GM10266 (cell line): Measurements from ENCODE around the gene GLCE.
A peak's percentile ranks its signal among the peaks of the same experiment; 100 is the strongest.

ENCODE experiments used
- DNase-seq: peaks from one replicate; pipeline ENCODE4 v3.0.0; 2012; ENCODE audit errors: extremely low spot score
- TF ChIP-seq, protein P1 (sequence below): IDR thresholded peaks from 2 replicates; pipeline ENCODE4 v1.5.1; 2012; ENCODE audit warnings: mild to moderate bottlenecking, low read depth; ENCODE audit not compliant: control insufficient read depth, insufficient read depth; ENCODE audit errors: missing control alignments

Gene GLCE

DNA sequence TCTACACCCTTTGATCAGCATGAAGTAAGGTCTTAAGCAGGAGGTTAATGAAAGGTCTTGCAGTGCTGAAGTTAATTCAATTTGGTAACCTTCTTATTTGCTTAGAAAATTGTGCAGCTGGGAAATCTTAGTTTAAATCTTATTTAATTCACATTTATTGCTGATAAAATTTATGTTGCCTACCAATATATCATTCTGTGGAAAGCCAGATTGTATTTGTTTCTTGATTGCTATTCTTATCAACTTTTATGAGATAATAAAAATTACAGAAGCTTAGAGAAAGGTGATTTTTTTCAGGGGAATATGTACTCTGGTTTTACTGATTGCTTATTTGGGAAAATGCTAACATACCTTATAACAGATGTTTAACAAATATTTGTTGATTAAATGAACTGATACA is 74.2 kb downstream of the GLCE start:
- no peak for DNase-seq
- TF ChIP-seq, protein P1, sequence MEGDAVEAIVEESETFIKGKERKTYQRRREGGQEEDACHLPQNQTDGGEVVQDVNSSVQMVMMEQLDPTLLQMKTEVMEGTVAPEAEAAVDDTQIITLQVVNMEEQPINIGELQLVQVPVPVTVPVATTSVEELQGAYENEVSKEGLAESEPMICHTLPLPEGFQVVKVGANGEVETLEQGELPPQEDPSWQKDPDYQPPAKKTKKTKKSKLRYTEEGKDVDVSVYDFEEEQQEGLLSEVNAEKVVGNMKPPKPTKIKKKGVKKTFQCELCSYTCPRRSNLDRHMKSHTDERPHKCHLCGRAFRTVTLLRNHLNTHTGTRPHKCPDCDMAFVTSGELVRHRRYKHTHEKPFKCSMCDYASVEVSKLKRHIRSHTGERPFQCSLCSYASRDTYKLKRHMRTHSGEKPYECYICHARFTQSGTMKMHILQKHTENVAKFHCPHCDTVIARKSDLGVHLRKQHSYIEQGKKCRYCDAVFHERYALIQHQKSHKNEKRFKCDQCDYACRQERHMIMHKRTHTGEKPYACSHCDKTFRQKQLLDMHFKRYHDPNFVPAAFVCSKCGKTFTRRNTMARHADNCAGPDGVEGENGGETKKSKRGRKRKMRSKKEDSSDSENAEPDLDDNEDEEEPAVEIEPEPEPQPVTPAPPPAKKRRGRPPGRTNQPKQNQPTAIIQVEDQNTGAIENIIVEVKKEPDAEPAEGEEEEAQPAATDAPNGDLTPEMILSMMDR, result no peak

DNA sequence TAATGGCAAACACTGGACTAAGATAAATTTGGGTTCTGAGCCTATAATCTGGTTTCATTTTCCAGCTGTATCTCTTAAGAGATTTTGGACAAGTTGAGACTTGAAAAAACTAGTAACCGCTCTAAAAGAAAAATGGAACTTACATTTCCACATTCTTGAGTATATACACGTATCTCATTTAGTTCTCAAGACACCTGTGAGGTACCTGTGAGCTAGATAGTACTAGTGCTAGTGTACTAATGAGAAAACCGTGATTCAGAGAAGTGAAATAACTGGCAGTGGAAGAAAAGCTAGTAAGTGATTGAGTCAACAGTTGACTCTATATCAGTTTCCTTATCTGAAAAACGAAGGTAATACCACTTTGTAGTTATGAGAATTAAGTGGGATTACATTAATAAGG is 76.1 kb downstream of the GLCE start:
- DNase-seq, result no peak
- TF ChIP-seq, protein P1, result no peak

DNA sequence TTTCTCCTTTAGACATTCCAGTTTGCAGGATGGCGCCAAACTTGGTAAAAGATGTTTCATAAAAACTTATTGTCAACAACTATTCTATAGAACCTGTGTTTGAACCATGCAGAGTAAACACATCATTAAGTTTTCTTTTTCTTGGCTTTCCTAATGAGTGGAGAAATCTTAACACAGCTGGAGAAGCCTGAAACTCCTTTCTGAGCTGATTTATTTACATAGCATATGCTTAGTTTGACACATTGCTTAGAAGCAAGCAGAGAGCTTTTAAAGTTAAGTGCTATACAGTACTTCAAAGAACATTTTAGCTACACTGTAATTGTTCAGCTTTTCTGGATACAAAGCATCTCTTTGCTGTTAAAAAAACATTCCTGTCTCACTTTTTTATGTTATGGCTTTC is 77.3 kb downstream of the GLCE start:
- DNase-seq, result no peak
- TF ChIP-seq, protein P1, result no peak

DNA sequence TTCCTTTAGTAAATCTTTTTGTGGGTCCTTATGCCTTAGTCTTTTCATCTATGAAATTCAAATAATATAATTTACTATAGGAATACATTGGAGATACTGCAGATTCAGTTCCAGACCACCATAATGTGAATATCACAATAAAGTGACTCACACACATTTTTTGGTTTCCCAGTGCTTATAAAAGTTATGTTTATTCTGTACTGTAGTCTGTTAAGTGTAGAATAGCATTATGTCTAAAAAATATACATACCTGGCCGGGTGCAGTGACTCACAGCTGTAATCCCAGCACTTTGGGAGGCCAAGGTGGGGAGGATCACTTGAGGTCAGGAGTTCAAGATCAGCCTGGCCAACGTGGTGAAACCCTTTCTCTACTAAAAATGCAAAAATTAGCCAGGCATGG is 84.4 kb downstream of the GLCE start:
- no peak for DNase-seq

DNA sequence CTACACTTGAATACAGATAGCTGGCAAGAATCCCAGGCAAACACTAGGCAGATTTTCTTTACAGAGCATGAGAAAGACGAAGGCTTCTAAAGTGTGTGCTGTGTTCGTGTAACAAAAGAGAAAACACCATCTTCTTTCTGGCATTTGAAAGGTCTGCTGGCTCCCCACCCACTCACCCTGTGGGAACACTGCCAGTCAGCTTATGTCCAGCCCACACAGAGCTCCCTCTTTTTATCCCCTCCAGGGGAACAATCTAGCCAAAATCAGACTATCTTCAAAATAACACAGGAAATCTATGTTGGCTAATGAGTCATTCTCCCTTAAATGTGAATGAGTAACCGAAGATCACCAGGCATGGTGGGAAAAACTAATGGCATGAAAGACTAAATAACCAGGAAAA is 92.7 kb downstream of the GLCE start:
- TF ChIP-seq, protein P1, result no peak
- DNase-seq, result no peak

More for the DNA sequence above, 84.4 kb downstream of the GLCE start:
- TF ChIP-seq, protein P1, result no peak

DNA sequence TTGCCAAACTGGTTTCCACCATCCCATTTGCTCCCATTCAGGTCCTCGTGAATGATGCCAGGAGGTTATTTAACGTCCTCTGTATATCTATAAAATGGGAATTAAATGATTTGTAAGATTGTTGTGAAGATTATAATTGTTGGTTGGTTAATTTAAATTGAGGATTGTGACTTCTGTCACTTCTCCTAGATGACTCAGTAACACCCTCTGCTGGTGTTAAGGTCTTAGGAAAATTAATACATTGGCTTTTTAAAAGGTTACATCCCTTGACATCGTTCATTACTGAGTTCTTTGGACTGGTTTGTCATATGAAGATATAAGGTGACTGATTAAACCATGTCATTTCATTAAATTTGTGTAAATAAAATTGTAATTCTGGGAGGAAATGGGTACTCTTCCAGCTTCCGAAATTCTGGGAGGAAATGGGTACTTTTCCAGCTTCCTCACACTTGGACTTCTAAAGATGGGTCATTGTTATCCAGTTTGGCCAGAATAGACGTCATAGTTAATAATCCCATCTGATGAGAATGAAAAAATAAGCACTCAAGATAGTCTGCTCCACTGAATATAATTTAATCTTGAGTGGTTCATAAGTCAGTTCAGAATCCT is 105.0 kb downstream of the GLCE start:
- no peak for DNase-seq
- TF ChIP-seq, protein P1, result peak; percentile 36

DNA sequence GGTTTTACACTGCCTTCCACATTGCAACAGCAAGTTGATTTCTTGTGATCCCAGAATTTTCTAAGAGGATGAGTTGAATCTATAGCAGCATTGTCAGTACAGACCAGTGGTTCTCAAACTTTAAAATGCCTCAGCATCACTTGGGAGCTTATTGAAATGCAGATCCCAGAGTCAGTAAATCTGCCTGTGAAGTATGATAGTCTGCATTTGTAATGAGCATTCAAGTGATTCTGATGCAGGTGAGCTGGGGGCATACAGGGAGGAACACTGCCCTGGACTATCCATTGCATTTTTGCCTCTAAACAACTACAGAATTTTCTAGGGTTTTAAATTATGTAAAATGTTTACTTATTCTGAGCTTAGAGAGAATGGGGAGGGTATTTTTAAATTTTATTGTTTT is 110.8 kb downstream of the GLCE start:
- no peak for DNase-seq
- TF ChIP-seq, protein P1, result no peak
